Glutamatergic neuron (in vitro differentiated cells): ENCODE measurements around the gene CD300LG. TPM values are rescaled to one million over a fixed set of nuclear protein-coding genes. Genes with fewer than 3 reads are reported as not detected.

ENCODE experiments used
- DNase-seq: peaks from one replicate; pipeline ENCODE4 v3.0.0; 2022
- H3K27ac Mint-ChIP-seq: one replicate; pipeline ENCODE4 v1.8.0; 2020; ENCODE audit warnings: mild to moderate bottlenecking, mixed read lengths, inconsistent platforms; ENCODE audit not compliant: unreplicated experiment
- H3K27me3 Mint-ChIP-seq: one replicate; pipeline ENCODE4 v1.8.0; 2020; ENCODE audit warnings: mild to moderate bottlenecking, moderate library complexity, mixed read lengths, inconsistent platforms; ENCODE audit not compliant: unreplicated experiment
- H3K36me3 Mint-ChIP-seq: one replicate; pipeline ENCODE4 v1.8.0; 2020; ENCODE audit warnings: mild to moderate bottlenecking, mixed read lengths, inconsistent platforms; ENCODE audit not compliant: unreplicated experiment
- H3K4me1 Mint-ChIP-seq: one replicate; pipeline ENCODE4 v1.8.0; 2020; ENCODE audit warnings: mild to moderate bottlenecking, low read depth, mixed read lengths, inconsistent platforms; ENCODE audit not compliant: unreplicated experiment
- H3K4me3 Mint-ChIP-seq: one replicate; pipeline ENCODE4 v1.8.0; 2020; ENCODE audit warnings: mild to moderate bottlenecking, mixed read lengths, inconsistent platforms; ENCODE audit not compliant: unreplicated experiment
- H3K9me3 Mint-ChIP-seq: one replicate; pipeline ENCODE4 v1.8.0; 2020; ENCODE audit warnings: mild to moderate bottlenecking, moderate library complexity, mixed read lengths, inconsistent platforms; ENCODE audit not compliant: unreplicated experiment
- total RNA-seq: library from RNA; stranded (reverse); fragmentation: NEBNext Ultra II Directional; extraction: Animal tissue kit (Norgen Biotek cat#: 25700); gene quantifications from one replicate; pipeline ENCODE4 v1.2.1, GENCODE V29; 2021; ENCODE audit not compliant: unreplicated experiment
- TF ChIP-seq, protein P1 (sequence below): fragments of 200-600 bp; sonication (generic); IDR thresholded peaks from one replicate; pipeline ENCODE4 v1.5.0; 2021; ENCODE audit not compliant: partially characterized antibody, unreplicated experiment

The CD300LG gene
- total RNA-seq, 1 donor from 2014 or later = not detected

DNA sequence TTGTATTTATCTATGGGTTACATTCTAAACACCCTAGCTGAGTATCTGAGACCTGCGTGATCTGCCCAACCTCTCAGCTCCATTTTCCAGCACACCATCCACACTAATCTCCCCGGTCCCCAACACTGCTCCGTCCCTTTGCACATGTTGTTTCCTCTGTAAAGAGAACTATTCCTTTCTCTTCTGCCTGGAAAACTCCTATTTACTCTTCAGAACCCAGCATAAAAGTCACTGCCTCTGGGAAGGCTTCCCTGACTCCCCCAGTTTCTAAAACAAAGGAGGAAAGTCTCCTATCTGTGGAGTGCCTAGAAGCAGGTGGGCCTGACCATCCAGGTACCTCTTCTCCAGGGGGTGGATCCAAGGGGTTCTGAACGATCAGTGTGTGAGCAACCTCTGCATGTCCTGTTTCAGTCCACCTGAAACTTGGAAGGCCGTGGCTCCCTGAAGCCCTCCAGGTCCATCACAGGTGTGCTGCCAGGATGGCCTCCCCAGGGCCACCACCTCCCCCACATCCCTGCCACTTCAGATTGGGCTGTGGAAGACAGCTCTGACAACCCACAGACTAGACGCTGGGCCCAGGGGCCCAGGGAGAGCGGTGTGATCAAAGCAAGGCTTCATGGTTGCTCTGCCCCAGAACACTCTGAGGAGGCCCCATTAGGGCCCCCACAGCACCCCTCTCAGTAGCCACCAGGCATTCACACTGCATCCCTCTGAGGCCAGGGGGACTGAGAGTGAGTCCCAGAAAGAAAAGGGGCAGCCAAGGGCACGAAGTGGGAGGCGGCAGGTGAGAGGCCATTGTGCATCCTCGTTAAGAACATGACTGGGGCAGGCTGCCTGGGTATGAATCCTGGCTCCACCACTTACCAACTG, 34.3 kb upstream of the CD300LG start:
- peaks cover 3% of the 10 kb centered on the region for H3K9me3 Mint-ChIP-seq
- DNase-seq = no peak
- TF ChIP-seq, protein P1, sequence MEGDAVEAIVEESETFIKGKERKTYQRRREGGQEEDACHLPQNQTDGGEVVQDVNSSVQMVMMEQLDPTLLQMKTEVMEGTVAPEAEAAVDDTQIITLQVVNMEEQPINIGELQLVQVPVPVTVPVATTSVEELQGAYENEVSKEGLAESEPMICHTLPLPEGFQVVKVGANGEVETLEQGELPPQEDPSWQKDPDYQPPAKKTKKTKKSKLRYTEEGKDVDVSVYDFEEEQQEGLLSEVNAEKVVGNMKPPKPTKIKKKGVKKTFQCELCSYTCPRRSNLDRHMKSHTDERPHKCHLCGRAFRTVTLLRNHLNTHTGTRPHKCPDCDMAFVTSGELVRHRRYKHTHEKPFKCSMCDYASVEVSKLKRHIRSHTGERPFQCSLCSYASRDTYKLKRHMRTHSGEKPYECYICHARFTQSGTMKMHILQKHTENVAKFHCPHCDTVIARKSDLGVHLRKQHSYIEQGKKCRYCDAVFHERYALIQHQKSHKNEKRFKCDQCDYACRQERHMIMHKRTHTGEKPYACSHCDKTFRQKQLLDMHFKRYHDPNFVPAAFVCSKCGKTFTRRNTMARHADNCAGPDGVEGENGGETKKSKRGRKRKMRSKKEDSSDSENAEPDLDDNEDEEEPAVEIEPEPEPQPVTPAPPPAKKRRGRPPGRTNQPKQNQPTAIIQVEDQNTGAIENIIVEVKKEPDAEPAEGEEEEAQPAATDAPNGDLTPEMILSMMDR = no peak
- H3K4me1 Mint-ChIP-seq = peaks cover 8% of the 10 kb centered on the region
- no peaks in the 10 kb centered on the region for H3K36me3 Mint-ChIP-seq
- H3K27me3 Mint-ChIP-seq = peaks cover 2% of the 10 kb centered on the region
- H3K4me3 Mint-ChIP-seq = no peak overlapping the region
- no peak overlapping the region for H3K27ac Mint-ChIP-seq

DNA sequence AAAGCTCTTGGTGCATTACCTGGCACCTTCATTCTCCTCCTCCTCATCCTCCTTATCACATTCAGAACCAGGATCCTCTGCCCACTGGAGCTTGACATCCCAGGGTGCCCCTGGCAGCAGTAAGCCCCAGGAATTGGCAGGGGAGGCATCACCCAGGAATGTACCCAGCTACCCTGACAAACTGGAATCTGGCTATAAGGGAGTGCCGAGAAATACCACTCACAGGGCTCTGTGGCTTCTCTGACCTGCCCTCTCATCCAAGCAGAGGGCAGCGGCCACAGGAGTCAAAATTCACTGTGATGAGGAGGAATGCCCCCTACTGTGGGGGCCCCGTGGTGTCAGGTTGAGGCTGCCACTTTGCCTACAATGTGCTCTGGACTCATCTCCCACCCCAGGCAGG, 33.6 kb upstream of the CD300LG start:
- H3K36me3 Mint-ChIP-seq = no peaks in the 10 kb centered on the region
- H3K4me3 Mint-ChIP-seq = no peak overlapping the region
- no peak for DNase-seq
- TF ChIP-seq, protein P1 = no peak
- H3K9me3 Mint-ChIP-seq = peaks cover 3% of the 10 kb centered on the region
- H3K27ac Mint-ChIP-seq = no peak overlapping the region
- peaks cover 8% of the 10 kb centered on the region for H3K4me1 Mint-ChIP-seq
- H3K27me3 Mint-ChIP-seq = peaks cover 2% of the 10 kb centered on the region

DNA sequence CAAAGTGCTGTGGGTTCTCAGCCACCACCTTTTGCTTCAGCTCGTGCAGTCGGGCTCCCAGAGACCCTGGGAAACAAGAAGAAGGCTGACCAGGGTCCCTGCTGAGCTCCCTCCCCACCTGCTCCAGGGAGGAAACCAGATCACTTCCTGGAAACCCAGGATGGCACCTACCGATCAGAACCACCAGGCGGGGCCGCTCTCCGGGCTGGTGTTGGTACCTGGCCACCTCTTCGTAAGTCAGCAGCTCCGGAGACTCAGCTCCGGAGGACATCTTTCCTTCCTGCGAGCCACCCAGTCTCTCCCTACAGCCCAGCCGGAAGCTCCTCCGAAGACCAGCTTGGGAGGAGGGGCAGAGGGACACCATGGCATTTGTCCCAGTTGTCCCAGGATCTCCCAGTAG, 33.0 kb upstream of the CD300LG start:
- H3K4me1 Mint-ChIP-seq = peaks cover 8% of the 10 kb centered on the region
- TF ChIP-seq, protein P1 = no peak
- no peak overlapping the region for H3K27ac Mint-ChIP-seq
- H3K27me3 Mint-ChIP-seq = peaks cover 2% of the 10 kb centered on the region
- H3K36me3 Mint-ChIP-seq = no peaks in the 10 kb centered on the region
- no peak for DNase-seq
- peaks cover 3% of the 10 kb centered on the region for H3K9me3 Mint-ChIP-seq
- no peak overlapping the region for H3K4me3 Mint-ChIP-seq

DNA sequence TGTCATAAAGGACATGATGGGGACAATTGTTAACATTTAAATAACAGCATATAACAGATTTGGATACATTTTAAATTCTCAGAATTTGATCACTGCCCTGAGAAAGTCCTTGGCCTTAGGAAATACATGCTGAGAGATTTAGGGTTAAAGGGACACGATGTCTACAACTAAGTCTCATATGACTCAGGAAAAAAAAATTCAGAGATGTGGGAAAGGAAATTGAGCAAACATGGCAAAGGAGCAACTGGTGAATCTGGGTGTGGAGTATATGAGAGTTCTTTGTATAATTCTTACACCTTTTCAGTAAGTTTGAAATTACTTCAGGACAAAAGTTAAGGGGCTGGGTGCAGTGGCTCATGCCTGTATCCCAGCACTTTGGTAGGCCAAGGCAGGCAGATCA, 32.3 kb upstream of the CD300LG start:
- no peak for DNase-seq
- H3K36me3 Mint-ChIP-seq = no peaks in the 10 kb centered on the region
- no peak overlapping the region for H3K4me3 Mint-ChIP-seq
- H3K4me1 Mint-ChIP-seq = peaks cover 8% of the 10 kb centered on the region
- peaks cover 3% of the 10 kb centered on the region for H3K27me3 Mint-ChIP-seq
- H3K27ac Mint-ChIP-seq = no peak overlapping the region
- peaks cover 3% of the 10 kb centered on the region for H3K9me3 Mint-ChIP-seq
- TF ChIP-seq, protein P1 = no peak
